NCI-H1048 (cell line): ENCODE data around the gene PHACTR1.

Experiments
- DNase-seq: peaks from one replicate; lab custom pipeline; 2025; lab: John Stamatoyannopoulos, UW

Gene PHACTR1

DNA sequence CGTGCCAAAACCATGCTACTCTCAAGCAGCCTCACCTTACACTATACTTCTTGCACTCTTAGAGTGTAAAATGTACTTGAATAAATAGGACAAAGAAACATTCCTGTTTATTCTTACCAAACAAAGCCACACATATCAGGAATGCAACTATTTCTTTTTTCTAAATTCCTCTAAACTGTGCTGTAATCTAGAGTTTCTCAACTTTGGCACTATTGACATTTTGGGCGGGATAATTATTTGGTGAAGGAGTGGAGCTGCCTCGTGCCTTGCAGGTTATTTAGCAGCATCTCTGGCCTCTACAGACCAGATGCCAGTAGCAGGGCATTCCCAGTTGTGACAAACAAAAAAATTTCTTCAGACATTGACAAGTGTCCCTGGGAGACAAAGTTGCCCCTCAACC is 86.9 kb downstream of the PHACTR1 start:
- no peak for DNase-seq

GRCh38 chr6:12804952-12805645 is 88.5 kb downstream of the PHACTR1 start:
- no peak for DNase-seq

DNA sequence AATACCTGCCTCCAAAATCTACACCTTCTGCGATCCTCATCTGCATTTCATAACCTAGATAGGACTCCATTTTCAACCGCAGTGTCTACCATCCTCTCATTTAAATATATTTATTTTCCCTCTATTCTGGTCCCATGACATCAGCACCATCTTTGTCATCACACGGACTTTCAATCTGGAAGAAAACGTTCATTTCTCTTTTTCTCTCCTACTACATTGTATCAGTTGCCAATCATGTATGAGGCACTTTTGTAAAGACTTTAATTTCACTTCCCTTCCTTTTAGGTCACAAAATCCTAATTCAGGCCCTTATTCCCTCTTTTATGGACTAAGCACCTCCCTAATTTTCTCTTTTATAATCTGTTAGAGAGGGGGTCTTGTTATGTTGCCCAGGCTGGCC is 89.6 kb downstream of the PHACTR1 start:
- no peak for DNase-seq

DNA sequence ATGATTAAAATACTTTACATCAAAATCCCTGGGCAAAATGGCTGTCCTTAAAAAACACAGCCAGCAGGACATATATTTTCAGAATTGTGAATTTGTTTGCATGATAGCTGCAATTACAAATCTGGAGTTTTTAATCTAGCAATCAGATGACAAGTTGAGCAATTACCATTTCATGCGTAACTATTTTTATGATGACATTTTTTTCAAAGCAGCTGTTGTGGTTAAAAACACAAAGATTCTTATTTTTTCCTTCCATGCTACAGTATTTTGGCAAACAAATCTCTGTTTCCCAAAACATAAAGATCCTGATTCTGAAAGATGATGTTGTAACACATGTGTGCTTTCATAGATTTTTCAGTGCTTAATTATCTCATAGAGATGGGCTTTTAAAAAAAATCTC is 90.2 kb downstream of the PHACTR1 start:
- DNase-seq: no peak

GRCh38 chr6:12811519-12811918 is 95.0 kb downstream of the PHACTR1 start:
- no peak for DNase-seq

DNA sequence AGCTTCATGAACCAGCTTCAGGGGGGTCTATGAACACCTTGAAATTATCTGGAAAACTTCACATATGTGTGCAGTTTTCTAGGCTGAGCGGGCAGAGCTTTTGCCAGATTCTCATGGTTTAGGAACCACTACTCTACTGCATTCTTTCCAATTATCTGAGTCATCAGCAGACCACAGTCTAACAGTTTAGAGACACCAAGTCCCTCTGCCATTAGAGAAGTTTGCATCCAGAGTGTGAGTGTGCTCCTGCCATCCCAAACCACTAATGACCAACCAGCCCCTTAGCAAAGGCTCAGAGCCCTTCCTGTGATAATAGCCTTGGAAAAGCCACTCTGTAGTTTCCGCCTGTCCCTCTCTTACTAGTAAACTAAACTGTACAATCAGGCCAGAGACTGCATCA is 96.8 kb downstream of the PHACTR1 start:
- DNase-seq: no peak

GRCh38 chr6:12814015-12814414 is 97.4 kb downstream of the PHACTR1 start:
- DNase-seq: no peak

DNA sequence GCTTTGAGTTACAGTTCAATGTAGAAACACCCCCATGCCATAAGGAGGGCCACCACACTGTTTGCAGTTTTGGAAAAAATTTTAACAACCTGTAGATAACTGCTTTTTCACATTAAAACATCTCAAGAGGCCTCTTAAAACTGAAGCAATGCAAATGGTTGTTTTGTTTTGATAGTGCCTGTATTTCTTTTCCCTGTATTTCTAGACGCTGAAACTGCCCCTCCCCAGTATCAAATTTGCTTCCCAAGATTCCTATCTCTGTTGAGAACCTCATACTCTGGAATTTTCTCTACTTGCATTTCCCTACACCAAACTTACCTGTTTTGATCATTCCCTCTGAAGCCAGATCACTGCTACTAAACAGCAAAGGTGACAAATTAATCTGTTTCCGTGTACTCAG is 98.5 kb downstream of the PHACTR1 start:
- no peak for DNase-seq

DNA sequence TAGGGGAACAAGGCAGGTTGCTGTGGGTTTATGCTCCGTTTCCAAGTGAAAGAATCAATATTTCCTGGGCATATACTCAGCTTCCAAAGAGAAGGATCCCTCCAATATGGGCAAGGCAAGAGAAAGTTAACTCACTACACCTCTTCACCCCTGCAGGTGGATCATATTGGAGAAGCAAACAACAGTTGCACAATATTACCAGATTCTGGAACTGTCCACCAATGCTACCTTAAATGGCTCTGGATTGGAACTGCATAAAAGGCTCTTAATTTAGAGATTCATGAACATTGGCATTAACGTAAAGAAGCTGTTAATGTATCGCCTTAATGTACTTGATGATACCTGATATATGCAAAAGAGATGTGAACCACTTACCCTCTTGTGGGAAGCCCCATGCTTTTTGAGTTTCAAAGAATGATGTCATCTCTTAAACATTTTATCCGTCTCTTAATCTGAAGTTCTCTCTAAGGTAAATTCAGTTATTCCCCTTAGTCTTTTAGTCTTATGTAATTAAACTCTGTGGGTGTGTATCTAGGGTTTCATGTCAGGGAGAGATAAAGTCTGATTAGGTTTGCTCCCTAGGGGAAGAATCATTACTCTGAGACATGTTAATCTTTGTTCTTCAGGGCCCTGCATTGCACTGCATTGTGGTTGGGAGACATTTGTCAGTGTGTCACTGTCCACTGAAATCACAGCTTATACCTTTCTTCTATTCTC is 99.5 kb downstream of the PHACTR1 start:
- no peak for DNase-seq

DNA sequence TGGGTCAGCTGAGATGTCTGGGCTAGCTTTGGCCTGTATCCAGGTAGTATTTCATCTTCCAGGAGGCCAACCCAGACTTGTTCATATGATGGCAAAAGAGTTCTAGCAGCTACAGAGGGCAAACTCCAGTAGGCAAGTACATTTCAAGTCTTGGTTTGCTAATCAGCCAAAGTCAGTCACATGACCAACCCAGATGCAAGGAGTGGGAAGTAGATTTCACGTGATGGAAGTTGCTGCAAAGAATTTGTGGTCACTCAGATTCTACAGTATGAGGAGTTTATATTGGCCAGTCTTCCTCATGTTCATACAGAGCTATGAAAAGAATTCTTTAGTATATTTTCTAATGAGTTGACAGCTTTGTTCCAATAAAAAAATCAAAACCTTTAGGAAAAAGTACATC is 101.8 kb downstream of the PHACTR1 start:
- no peak for DNase-seq

DNA sequence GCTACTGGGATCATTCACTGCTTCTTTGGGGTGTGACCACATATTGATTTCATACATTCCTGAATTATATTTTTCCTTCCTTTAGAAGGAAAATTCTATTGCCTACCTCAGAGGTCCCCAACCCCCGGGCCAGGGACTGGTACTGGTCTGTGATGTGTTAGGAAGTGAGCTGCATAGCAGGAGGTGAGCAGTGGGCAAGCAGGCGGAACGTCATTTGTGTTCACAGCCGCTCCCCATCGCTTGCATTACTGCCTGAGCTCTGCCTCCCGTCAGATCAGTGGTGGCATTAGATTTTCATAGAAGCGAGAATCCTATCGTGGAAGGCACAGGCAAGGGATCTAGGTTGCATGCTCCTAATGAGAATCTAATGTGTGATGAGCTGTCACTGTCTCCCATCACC is 107.3 kb downstream of the PHACTR1 start:
- no peak for DNase-seq

DNA sequence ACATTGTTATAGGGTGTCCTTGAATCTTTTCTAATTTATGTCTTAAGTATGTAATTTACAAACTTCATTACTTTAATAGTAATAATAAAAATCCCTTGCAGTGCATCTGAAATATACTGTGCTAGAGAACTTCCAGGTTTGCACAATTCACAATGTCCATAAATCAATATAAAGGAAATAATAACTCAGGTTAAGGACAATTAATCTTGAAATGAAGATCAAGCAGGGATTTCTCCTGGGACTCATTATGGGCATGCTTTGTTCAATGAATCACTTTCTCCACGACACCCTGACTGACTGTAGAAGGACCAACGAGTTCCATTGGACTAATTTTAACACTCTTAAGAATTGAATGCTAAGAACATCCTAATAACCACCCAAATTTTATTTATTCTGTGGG is 110.0 kb downstream of the PHACTR1 start:
- DNase-seq: no peak

GRCh38 chr6:12827921-12828320 is 111.4 kb downstream of the PHACTR1 start:
- DNase-seq: no peak

GRCh38 chr6:12832226-12832735 is 115.7 kb downstream of the PHACTR1 start:
- DNase-seq: no peak

DNA sequence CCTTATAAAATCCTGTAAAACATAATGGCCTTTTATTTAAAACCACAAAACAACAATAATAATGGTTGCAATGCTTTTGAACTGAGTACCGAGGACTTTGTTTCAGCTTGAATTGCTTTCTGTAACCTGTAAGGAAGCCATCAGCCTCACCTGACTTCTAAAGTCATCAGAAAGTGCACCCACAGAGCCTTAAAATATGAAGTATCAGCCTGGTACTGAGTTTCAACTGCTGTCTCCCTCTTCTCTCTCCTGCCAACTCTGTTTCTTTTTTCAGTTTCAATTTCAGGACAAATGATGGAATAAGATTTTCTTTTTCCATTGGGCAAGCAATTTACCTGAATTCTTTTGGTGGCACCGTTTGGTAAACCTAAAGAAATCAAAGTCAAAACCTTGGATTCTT is 119.4 kb downstream of the PHACTR1 start:
- no peak for DNase-seq

DNA sequence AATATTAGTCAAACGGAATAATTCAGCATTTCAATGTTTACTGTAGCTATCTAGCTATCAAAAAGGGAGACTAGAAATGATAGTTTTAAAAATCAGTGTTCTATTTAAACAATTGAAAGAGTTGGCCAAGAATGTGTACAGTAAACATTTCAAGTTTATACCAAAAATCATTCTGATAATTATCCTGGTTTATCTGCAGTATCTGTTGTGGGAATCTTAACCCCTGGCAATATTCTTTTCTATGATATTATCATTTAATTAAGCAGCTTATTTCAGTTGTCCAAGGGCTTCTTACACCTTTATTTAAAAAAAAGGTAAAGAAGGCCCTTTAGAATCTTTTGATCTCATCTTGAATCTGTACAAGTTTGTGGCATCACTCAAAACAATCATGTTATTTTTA is 125.1 kb downstream of the PHACTR1 start:
- no peak for DNase-seq

GRCh38 chr6:12842114-12842513 is 125.5 kb downstream of the PHACTR1 start:
- no peak for DNase-seq

DNA sequence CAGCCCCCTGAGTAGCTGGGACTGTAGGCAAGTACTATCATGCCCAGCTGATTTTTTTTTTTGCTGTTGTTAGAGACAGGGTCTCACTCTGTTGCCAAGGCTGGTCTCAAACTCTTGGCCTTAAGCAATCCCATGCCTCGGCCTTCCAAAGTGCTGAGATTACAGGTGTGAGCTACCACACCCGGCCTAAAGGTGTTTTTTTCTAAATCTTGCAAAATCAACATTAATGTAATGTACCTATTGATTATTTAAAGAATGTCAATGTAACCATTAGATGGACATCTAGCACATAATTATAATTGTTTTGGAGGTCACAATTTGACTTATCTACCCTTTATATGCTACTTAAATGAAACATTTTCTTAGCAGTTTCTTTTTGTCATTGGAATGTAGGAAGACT is 126.1 kb downstream of the PHACTR1 start:
- no peak for DNase-seq

- DNase-seq: peak; percentile 10
Observed at GRCh38 chr6:12844284-12845223, 128.0 kb downstream of the PHACTR1 start.

DNA sequence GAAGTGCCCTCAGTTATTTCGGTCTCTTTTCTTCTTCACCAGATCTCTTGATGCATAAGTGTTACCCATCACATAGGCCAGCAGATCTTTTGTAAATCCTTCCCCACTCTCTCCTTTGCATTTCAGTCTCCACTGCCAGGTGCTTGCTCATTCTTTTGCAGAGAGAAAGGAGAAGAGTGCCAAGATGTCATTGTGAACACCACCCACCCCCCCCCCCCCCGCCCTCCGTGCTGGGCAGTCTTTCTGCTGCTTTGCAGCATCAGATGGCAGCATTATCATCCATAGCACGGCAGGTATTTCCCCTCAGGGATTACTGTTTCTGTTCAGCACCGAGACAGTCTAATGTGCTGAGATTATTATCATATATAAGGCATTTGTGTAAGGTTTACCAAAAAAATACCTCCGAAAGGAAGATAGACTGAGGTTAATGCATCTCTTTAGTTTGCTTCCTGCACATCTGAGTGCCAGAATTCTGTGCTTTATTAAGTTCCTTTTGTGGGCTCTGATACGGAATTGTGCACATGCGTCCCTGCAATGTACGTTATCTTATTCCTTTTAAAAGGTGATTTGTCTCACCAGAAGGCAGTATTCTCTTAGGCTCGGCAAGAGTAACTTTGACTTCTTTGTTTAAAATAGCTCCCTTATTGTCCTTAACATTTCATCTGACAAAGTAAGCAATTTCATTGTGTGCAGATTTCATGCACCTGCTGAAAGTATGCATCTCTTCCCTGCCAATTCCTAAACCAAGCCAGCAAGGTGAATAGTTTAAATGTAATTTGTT is 128.8 kb downstream of the PHACTR1 start:
- DNase-seq: no peak

DNA sequence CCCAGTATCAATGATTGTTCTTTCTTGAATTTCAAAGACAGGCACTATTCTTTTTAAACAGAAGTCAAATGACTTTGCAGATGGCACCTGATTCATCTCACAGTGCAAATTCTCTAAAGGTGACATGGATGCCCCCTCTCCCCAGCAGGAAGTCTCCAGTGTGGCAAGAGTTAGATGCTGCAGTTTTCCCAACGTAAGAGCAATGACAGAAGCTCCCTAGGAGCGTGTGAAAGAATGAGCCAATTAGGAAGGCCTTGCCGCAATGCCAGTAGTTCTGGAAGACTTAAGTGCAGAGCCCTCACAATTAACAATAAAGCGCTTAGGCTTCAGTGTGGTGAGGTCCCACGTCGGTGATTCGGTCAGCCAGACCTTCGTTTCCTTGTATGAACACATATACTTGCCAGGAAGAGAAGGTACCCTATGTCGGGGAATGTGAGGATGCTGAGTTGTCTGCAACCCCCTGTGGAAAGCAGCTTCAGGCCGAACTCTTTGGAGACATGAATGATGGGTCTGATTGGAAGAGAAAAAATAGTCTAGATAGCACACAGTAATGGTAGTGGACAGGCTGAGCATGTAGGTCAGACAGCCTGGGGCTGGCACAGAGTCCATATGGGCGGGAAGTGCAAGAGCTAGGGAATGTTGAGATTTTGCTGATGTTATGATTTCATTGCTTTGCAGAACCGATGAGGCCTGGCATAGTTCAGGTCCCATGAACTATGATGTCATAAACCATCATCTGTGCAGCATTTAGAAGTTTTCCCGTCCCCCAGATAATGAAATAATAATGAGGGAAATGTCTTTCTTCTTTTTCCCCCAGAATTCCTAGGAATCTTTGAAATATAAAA is 132.6 kb downstream of the PHACTR1 start:
- DNase-seq: no peak
